Urinary bladder (tissue), 4 donors: Measurements from ENCODE around the gene UTF1. TPM values are rescaled to one million over a fixed set of nuclear protein-coding genes. Genes with fewer than 3 reads are reported as not detected.

Experiments used
- DNase-seq: peaks from one replicate; pipeline ENCODE4 v3.0.0-alpha.2; 2015; ENCODE audit errors: extremely low spot score
- H3K27ac ChIP-seq: one replicate; pipeline ENCODE4 v1.5.1; 2013; ENCODE audit warnings: low read depth, mild to moderate bottlenecking, moderate library complexity
- H3K36me3 ChIP-seq: one replicate; pipeline ENCODE4 v1.6.1; 2013; ENCODE audit warnings: mild to moderate bottlenecking, moderate library complexity; ENCODE audit not compliant: insufficient read depth
- H3K4me1 ChIP-seq: one replicate; pipeline ENCODE4 v1.6.1; 2013; ENCODE audit warnings: mild to moderate bottlenecking, moderate library complexity; ENCODE audit not compliant: insufficient read depth
- H3K4me3 ChIP-seq: one replicate; pipeline ENCODE4 v1.5.1; 2013; ENCODE audit warnings: low read depth, low read length
- WGBS: extraction: QIAGEN DNeasy Blood & Tissue Kit; methylation state at CpG from one replicate; pipeline ENCODE4 v1.1.7; 2013; 5-methylcytosine and 5-hydroxymethylcytosine counted together
- polyA plus RNA-seq: library from polyadenylated mRNA; stranded (reverse); fragments of 200-250 nt; gene quantifications from one replicate; pipeline ENCODE4 v1.2.3, GENCODE V29; 2013
- total RNA-seq: library from RNA; depleted of rRNA; stranded (reverse); fragments of >200 nt; gene quantifications from one replicate; pipeline ENCODE4 v1.2.3, GENCODE V29; 2014
- donor health status: healthy with polysubstance abuse.
- donor health status: healthy.

UTF1 gene
- total RNA-seq (not detected), polyA plus RNA-seq (not detected)

- H3K36me3 ChIP-seq = no peaks in the 10 kb centered on the region
- under 1% methylated on average over 48 of the region's 49 CpGs for WGBS
- H3K4me3 ChIP-seq = no peak within 1 kb of the TSS
- H3K27ac ChIP-seq = no peak within 1 kb of the TSS
- no peaks in the 10 kb centered on the region for H3K4me1 ChIP-seq
- no peak for DNase-seq
Measured at GRCh38 chr10:133230044-133230361, at the start of gene UTF1. UTF1 (plus strand) TSS chr10:133230217; CDS start chr10:133230289, 72 bp downstream.

GRCh38 chr10:133180965-133181639, 48.9 kb upstream of the UTF1 start:
- Histone ChIP-seq H3K4me1 (no peaks in the 10 kb centered on the region), H3K27ac (no peak overlapping the region), H3K36me3 (no peaks in the 10 kb centered on the region), H3K4me3 (no peak overlapping the region)
- 92% methylated on average over 23 of the region's 23 CpGs for WGBS
- DNase-seq = no peak

- Histone ChIP-seq H3K27ac (no peak overlapping the region), H3K4me3 (no peak overlapping the region), H3K4me1 (no peaks in the 10 kb centered on the region), H3K36me3 (no peaks in the 10 kb centered on the region)
- WGBS = 80% methylated on average over 14 of the region's 14 CpGs
- no peak for DNase-seq
Measured at GRCh38 chr10:133182190-133182589, 47.8 kb upstream of the UTF1 start.

- H3K27ac ChIP-seq = no peak overlapping the region
- 94% methylated on average over 66 of the region's 66 CpGs for WGBS
- H3K4me1 ChIP-seq = no peaks in the 10 kb centered on the region
- H3K36me3 ChIP-seq = no peaks in the 10 kb centered on the region
- DNase-seq = no peak
- H3K4me3 ChIP-seq = no peak overlapping the region
Measured at GRCh38 chr10:133182791-133183645, 47.0 kb upstream of the UTF1 start.

GRCh38 chr10:133183646-133184378, 46.2 kb upstream of the UTF1 start:
- no peaks in the 10 kb centered on the region for H3K36me3 ChIP-seq
- WGBS = 86% methylated on average over 21 of the region's 21 CpGs
- no peak overlapping the region for H3K4me3 ChIP-seq
- no peak for DNase-seq
- H3K4me1 ChIP-seq = no peaks in the 10 kb centered on the region
- no peak overlapping the region for H3K27ac ChIP-seq

GRCh38 chr10:133184591-133185244, 45.3 kb upstream of the UTF1 start:
- no peak overlapping the region for H3K4me3 ChIP-seq
- H3K4me1 ChIP-seq = no peaks in the 10 kb centered on the region
- no peak overlapping the region for H3K27ac ChIP-seq
- DNase-seq = no peak
- WGBS = 87% methylated on average over 23 of the region's 23 CpGs
- no peaks in the 10 kb centered on the region for H3K36me3 ChIP-seq

- Histone ChIP-seq H3K4me3 (no peak overlapping the region), H3K4me1 (no peaks in the 10 kb centered on the region), H3K36me3 (no peaks in the 10 kb centered on the region), H3K27ac (no peak overlapping the region)
- 71% methylated on average over 11 of the region's 11 CpGs for WGBS
- no peak for DNase-seq
Measured at GRCh38 chr10:133185421-133185820, 44.6 kb upstream of the UTF1 start.

- 76% methylated on average over 27 of the region's 27 CpGs for WGBS
- no peak for DNase-seq
Measured at GRCh38 chr10:133185916-133186315, 44.1 kb upstream of the UTF1 start.

GRCh38 chr10:133186416-133187090, 43.5 kb upstream of the UTF1 start:
- H3K4me1 ChIP-seq = no peaks in the 10 kb centered on the region
- no peak for DNase-seq
- H3K4me3 ChIP-seq = no peak overlapping the region
- H3K27ac ChIP-seq = no peak overlapping the region
- no peaks in the 10 kb centered on the region for H3K36me3 ChIP-seq
- 63% methylated on average over 34 of the region's 34 CpGs for whole genome bisulfite sequencing

More at GRCh38 chr10:133185916-133186315, 44.1 kb upstream of the UTF1 start:
- Histone ChIP-seq H3K4me1 (no peaks in the 10 kb centered on the region), H3K27ac (no peak overlapping the region), H3K4me3 (no peak overlapping the region), H3K36me3 (no peaks in the 10 kb centered on the region)

- Histone ChIP-seq H3K4me3 (no peak overlapping the region), H3K4me1 (no peaks in the 10 kb centered on the region), H3K27ac (no peak overlapping the region), H3K36me3 (no peaks in the 10 kb centered on the region)
- DNase-seq = no peak
- WGBS = 88% methylated on average over 38 of the region's 38 CpGs
Measured at GRCh38 chr10:133187091-133187905, 42.7 kb upstream of the UTF1 start.

GRCh38 chr10:133187906-133188681, 41.9 kb upstream of the UTF1 start:
- Histone ChIP-seq H3K4me1 (no peaks in the 10 kb centered on the region), H3K4me3 (no peak overlapping the region), H3K36me3 (no peaks in the 10 kb centered on the region), H3K27ac (no peak overlapping the region)
- 88% methylated on average over 38 of the region's 38 CpGs for WGBS
- DNase-seq = no peak

- Histone ChIP-seq H3K4me1 (no peaks in the 10 kb centered on the region), H3K36me3 (no peaks in the 10 kb centered on the region), H3K4me3 (no peak overlapping the region), H3K27ac (no peak overlapping the region)
- DNase-seq = no peak
- 91% methylated on average over 22 of the region's 22 CpGs for WGBS
Measured at GRCh38 chr10:133189256-133189655, 40.8 kb upstream of the UTF1 start.
